CD4-positive, alpha-beta T cell treated with Interleukin-15 for 1 hour (primary cell): ENCODE results near the gene ST6GAL1.
"Not testable (repeated sequence)": the region's sequence is repeated elsewhere in the genome, so short reads cannot be mapped to it uniquely, and the experiment has no call there.

Source experiments
- DNase-seq: peaks from one replicate; pipeline ENCODE4 v3.0.0-alpha.2; 2020

The ST6GAL1 gene

DNA sequence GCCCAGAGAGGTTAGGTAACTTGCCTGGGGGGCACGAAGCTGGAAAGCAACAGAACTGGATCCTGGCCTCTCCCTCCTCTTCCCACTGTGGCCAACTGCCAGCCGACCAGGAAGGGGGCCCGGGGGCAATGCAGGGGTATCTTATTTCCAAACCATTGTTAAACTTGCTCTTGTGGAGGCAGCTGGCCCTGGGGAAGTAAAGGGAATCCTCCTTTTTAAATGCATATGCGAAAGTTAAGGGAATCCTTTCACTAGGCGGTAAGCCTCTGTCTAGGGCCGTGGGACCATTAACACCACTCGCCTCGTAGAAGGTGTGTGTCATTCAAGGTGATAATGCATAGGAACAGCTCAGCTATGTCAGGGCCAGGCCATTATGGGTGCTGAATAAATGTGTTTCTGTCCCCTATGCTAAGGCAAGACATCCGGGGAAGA, 68.6 kb downstream of the ST6GAL1 start:
- no peak for DNase-seq

DNA sequence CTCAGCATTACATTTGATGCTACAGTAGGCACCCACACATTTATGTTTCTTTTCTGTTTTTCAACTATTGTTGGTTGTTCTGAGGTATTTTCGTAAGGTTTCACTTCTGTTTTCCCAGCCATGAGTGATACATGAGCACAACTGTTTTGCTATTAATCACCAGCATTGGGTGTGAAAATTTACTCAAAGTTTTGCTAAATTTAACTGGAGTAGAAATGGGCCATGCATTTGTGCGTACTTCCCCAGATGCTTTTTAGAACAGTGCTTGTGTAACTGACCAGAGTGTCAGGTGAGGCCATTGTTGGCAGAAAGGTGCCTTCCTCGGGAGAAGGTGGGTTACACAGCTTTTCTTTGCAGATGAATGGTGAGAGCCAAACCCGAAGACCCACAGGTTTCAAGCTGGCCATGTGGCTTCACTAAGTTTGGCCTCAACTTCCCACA, 70.4 kb downstream of the ST6GAL1 start:
- peak; percentile 46 for DNase-seq

DNA sequence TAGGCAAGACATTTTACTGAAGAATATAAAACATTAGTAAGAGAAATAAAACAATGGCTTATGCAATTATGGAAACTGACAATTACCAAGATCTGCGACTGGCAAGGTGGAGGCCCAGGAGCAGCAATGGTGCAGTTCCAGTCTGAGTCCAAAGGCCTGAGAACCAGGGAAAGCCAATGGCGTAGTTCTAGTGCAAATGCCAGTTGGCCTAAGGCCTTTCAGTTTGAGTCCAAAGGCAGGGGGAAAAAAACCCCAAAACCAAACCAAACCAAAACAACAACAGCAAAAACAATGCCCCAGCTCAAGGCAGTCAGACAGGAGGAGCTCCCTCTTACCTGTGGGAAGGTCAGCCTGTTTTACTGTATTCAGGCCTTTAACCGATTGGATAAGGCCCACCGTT, 72.6 kb downstream of the ST6GAL1 start:
- DNase-seq, result no peak

DNA sequence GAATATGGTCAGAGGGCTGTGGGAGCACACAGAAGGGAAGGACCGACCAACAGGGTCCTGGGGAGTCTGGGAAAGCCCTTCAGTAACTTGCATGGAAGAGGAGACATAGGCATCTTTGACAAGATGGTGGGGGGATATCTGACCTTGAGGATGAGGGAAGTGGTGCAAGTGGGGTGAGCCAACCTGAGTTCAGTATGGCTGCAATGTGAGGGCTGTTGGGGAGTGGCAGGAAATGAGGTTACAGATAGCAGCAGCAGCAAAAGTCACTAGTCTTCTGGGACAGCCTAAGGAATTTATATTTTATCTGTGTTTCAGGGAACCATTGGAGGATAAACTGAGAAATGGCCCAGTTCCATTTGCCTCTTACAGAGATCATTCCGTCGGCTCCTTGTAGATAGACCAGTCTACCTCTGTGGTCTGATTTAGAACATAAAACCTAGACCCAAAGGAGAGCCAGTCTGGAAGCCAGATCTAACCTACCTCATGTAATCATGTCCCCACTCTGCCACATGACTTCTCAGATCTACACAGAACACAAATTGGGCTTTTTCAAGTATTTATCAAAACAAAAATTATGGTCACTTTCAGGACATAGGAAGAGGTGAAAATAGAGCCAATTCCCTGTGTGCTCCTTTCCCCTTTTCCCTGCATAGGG, 75.6 kb downstream of the ST6GAL1 start:
- no peak for DNase-seq

DNA sequence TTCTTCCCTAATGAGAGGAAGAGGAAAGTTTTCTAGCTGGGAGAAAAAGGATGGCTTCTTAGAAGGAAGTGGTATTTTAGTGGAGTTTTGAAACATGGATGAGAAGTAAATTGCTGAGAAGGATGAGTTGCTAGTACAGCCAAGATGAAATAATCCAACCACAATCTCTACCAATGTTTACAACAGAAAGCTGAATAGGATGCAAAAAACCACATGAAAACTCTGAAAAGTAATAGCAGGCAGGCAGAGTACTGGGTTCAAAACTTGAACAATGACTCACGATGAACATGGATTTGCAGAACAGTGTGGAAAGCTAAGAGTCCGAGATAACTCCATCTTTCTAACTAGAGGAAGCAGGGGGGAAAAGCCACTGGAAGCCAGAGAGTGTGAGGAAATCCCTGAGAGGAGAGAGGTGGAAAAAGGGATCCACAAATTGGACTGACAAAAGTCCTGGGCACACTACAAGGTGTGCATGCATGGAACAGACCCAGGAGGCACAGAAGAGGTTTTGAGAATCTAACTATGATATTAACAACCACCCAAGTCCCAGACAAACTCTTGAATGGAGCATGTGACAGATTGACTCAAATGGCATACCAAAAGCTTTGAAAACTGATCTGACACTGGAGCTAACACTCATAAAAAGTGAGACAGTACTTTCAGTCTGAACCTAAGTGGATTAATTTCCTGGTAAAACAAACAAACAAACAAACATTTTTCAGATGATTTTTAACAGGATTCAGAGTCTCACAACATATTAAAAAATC, 76.7 kb downstream of the ST6GAL1 start:
- no peak for DNase-seq

DNA sequence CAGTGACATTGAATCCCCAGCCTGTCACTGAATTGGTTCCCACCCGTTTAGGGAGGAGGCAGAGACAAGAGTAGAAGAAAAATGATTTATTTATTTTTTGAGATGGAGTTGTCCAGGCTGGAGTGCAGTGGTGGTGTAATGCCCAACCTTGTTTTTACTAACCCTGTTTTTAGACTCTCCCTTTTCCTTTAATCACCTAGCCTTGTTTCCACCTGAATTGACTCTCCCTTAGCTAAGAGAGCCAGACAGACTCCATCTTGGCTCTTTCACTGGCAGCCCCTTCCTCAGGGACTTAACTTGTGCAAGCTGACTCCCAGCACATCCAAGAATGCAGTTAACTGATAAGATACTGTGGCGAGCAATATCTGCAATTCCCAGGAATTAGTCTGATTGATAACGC, 80.1 kb downstream of the ST6GAL1 start:
- DNase-seq, result not testable (repeated sequence)

DNA sequence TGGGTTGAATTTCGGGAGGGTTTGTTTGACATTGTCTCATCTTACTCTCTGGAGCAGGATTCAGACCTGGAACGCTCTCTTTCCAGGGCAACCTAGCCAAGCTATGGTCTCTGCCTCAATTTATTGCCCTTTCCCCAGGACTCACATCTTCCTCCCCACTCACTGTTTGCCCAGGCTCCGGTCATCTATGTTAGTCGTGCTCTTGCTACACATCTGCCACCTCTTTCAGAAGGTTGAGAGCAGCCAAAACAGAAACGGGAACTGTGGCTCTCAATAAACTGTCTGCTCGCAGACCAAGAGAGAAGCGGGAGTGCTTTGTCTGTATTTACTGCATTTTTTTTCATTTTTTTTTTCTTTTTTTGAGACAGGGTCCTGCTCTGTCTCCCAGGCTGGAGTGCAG, 81.6 kb downstream of the ST6GAL1 start:
- DNase-seq, result peak; percentile 41

DNA sequence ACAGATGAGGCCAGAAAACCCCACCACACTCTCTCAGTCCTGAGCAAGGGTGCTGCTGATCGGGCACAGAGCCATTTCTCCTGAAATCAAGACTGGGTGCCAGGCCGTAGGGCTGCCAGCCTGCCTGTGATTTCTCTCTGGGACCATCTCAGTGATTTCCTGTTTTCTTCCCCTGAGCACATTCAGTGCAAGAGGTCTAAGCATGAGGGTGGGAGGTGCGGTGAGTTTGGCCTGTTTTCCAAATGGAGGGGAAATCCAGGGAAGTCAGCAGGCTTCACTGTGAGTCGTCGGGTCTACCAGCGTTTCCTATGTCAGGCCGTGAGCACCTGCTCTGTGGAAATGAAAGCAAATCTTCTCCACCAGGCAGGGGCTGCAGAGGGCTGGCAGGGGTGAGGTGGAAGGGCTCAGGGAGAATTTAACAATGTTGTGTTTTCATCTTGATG, 82.3 kb downstream of the ST6GAL1 start:
- peak; percentile 51 for DNase-seq

DNA sequence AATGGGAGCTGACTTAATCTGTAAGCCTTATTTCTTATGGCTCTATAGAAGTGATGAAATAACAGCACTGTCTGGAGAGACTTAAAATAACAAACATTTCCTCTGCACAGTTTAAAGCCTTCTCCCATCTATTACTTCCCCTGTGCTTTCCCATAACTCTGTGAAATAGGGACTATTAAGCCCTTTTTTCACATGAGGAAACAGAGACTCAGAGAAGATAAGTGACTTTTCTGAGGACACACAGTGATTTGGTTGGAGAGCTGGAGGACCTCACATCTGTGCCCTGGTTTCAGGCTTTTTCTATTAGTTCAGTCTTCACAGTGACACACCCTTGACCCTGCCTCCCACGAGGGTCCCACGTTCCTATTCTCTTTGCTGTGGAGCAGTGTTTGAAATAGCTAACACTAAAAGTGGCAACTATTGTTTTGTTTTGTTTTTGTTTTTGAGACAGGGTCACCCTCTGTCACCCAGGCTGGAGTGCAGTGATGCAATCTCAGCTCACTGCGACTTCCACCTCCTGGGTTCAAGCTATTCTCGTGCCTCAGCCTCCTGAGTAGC, 82.9 kb downstream of the ST6GAL1 start:
- no peak for DNase-seq

DNA sequence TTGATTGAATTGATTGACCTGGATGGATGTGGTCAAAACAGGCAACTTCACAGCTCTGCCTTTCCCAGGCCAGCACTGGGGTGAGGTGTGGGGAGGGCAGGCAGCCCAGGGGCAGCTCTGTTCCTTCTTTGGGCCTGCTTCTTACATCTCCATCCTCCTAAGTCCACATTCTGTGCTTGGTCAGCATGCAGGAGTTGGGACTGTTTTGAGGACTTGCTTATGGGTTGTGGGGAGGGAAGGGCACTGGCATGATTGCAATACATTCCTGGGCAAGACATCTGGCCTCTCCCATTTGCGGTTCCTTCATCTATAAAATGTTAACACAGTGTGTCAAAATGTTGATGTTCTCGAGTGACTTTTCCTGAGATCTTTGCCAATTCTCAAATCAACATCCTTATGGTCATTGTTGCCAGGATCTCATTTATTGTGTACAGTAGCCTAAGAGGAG, 84.1 kb downstream of the ST6GAL1 start:
- no peak for DNase-seq

DNA sequence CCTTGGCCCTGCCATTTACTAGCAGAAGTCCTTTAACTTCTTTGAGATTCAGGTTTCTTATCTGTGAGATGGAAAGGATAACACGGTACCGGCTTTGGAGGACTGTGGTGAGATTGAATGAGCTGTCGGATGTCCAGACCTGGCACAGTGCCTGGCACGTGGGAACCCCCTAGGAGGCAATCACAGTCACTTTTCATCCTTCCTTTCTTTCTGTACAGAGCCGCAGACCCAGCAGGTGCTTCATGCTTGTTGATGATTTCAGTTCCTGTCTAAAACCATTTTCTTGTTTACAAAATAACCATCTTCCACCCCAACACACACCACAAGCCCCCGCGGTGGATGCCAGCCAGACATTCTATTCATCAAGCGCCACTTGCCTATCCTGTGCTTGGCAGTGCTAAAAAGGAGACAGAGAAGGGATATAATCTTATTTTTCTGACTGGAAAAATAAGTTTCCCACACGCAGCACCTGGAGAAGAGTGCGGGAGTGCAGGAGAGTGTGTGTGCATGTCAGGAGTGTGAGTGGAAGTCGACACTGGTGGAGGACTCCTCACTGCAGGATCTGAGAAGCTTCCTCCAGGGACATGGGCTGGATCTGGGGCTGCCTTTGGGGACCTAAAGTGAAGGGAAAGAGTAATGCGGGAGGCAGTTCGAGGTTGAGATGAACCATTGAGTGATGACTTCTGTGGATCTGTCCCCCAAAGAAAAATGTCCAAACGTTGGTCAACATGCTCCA, 85.7 kb downstream of the ST6GAL1 start:
- DNase-seq, result peak; percentile 72

DNA sequence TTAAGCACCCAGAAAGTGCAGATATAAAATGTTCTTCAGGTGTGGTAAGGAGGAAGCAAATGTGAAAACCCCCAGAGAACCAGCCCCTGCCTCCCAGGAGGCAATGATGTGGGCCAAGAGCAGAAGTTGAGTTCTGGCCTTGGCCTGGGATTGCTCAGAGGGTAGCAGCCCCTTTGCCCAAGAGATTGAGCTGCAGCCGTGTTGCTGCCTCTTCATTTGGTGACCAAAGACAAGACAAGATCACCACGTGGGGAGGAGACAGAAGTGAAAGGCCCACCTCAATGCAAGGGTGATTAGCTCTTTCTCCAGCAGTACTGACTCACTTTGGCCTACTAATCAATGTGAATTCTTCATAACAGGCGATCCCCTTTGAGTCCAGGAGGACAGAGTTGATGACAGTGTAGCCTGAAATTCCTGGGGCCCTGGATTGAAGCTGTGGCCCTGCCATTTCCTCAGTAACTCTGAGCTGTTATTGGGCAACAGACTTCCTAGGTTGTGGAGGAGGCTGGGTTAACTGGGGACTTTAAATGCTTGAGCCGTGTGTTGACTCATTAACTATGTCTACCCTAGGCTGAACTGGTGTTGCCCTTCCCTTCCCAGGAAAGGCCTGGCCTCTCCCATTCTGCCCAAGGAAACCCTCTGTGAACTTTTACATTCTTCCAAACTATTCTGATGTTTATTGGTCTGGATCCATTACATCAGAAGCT, 86.5 kb downstream of the ST6GAL1 start:
- peak; percentile 40 for DNase-seq

DNA sequence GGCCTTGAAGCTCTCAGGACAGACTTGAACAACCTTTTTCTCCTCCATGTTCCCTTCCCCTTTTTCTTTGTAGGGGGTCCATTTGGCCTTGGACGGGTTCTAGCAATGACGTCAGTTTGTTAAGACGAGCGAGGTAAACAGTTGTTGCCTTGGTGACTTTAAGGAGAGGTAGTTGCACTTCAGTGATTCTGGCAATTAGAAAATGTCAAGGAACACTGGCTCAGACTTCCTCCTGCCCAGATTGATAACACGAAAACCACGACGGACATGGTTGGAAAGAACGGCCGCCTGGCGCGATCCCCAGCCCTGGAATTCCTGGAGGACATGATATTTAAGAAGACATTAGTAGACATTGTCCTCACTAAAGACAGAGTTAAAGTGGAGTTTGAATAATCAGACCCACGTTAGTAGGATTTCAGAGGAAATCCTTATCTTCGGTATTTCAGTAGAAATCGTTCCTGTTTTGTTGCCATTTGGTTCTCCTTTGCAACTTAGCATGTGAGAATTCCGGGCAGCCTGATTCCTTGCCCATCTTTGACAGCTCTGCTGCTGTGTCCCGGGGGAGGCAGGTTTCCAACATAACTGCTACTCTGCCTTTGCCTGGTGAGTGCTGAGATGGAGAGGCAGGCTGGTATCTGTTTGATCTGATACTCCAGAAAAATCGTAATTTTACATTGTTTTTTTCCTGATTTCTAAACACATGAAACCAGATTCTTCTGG, 87.3 kb downstream of the ST6GAL1 start:
- no peak for DNase-seq

DNA sequence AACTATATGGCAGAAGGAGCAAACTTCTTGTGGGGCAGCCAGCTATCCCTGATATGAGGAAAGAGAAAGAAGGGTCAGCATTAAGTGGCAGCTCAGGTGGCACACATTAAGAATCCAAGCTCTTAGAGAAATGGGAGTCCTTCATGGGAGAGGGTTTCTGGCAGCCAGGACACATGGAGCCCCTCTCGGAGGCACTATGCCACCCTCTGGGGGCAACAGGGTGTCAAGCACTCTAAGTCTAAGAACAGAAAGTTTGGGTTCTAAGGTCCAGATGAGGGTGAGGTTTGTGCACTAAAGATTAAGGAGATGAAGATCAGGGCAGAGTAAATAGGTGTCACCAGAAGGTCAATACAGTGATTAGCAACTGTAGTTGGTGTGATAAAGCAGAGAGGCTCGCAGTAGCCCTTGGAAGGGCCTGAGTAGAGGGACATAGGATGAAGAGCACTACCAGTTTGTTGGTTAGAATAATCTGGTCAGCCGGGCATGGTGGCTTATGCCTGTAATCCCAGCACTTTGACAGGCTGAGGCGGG, 89.3 kb downstream of the ST6GAL1 start:
- DNase-seq, result no peak

DNA sequence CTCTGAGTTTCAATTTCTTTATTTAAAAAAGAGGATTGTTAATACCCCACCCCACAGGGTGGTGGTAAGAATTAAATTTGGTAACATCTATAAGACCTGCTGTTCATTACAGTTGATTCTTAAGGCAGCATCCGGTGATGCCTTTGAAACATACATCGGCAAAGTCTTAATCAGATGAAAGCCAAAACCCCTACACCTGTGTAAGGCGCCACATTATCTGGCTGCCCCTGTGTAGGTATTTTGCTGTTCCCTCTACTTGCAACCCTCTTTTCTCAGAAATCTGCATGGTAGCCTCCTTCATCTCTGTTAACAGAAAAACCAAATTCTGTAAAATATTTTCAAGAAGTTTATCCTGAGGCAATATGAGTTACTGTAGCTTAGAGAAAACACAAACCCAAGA, 90.0 kb downstream of the ST6GAL1 start:
- peak; percentile 60 for DNase-seq

DNA sequence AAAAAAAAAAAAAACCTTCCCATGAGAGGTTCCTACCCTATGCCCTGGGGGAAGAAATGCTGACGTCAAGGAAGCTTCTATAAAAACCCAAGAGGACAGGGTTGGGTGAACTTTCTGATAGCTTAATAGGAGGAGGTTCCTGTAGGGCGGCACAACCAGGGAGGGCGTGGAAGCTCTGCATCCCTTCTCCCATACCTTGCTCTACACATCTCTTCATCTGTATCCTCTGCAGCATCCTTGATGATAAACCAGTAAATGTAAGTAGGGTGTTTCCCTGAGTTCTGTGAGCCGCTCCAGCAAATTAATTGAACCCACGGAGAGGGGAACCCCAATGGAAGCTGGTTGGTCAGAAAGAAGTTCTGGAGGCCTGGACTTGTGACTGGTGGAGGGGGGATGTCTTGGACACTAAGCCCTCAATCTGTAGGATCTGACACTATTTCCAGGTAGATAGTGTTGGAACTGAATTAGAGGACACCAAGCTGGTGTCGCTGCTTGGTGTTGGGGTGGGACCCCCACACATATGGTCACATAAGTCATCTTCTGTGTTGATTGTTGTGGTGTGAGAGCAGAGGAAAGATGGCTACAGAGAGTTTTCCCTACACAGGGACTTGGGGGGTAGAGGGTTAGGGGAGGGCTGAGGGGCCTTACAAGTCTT, 91.5 kb downstream of the ST6GAL1 start:
- peak; percentile 53 for DNase-seq

DNA sequence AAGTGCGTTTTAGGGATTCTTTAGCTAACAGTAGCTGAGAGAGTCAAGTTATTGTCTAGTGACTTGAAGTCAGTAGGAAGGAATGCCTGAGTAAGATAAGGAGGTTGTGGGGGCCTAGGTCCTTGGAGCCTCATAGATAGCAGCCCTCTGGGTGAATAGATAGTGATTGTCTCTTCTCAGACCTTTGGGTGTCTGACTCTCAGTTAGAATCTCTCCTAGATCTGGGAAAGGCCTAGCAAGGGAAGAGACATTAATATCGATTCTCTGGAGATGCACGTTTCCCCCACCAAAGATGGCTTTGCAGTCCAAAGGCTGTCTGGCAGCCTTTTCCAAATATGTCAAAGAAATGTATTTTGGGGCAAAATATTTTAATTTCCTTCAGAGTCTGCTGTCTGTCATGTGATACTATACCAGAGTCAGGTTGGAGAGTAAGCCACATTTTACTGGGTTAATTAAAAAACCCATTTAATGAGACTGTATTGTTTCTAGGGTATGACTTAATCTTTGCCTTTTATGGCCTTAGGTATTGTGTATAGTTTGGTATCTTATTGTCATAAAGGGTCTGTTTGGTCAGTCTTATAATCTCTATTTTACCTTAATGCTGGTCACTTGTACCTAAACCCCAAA, 92.2 kb downstream of the ST6GAL1 start:
- DNase-seq, result no peak

DNA sequence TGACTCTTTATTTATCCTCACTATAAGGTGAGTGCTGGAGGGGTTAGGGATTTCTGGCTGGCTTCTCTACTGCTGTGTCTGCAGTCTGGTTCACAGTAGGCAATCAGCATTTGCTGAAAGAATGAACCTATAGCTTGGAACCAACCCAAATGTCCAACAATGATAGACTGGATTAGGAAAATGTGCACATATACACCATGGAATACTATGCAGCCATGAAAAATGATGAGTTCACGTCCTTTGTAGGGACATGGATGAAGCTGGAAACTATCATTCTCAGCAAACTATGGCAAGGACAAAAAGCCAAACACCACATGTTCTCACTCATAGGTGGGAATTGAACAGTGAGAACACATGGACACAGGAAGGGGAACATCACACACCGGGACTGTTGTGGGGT, 93.0 kb downstream of the ST6GAL1 start:
- DNase-seq, result not testable (repeated sequence)

DNA sequence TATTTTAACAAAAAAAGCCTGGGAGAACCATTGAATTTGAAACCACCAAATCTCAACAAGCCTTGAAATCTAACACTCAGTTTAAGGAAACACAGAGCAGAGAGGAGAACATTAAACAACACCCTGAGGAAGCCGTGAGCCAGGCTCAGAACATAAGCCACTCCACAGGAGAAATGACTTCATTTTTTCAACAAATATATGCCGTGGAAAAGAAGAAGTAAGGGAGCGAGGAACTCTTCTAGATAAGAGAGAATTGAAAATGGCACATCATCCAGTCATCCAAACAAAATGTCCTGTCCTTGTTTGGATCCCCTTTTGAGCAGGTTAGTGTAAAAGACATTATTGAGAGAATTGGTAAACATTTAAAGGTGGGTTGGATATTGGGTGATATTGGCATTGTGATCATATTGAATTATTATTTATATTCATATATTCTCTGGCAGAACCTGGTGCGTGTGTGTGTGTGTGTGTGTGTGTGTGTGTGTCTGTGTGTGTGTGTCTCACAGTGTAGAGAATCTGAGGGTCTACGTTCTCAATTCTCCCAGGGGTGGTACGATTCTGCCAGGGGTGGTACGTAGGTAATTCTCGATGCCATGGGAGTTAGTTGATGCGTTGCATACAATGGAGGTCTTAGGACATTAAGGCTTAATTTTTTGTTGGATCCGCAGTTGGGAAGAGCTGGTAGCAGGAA, 94.4 kb downstream of the ST6GAL1 start:
- no peak for DNase-seq

DNA sequence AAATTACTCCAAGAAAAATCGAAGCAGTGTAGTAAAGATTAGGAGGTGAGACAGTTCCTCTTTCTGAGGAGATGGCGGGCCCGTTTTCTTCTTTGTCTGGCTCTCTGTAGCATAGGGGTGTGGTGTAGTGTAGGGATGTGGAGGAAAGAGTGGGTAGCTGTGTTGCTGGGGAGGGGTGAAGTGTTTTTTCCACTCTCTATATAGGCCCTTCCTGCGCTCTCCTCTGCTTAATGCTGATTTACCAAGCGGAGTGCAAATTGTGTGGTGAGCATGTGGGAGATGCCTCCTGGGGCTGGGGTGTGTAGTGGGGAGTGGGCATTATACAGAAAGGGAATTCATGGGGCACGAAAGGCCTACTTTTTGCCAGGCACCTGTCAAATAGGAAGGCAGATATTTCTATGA, 94.9 kb downstream of the ST6GAL1 start:
- DNase-seq, result peak; percentile 54
